A673 (cell line): ENCODE measurements around the gene RPL4. TPM values are rescaled to one million over a fixed set of nuclear protein-coding genes. Genes with fewer than 3 reads are reported as not detected.
A peak's percentile ranks its signal among the peaks of the same experiment; 100 is the strongest.
"Not testable (repeated sequence)": the region's sequence is repeated elsewhere in the genome, so short reads cannot be mapped to it uniquely, and the experiment has no call there.

Experiments
- BruUV-seq: library from RNA; stranded (reverse); fragments of 400-500 nt; replicated peaks from 2 replicates; lab custom pipeline; 2021; lab: Mats Ljungman, UMichigan
- CTCF ChIA-PET: fragments of 300-600 bp; sonication (Branson Sonifier 250); formaldehyde crosslinking; loops from one replicate; lab custom pipeline; 2022; ENCODE audit warnings: antibody characterized with exemption; lab: Charles Lee
- POLR2A ChIA-PET: fragments of 300-600 bp; sonication (Branson Sonifier 250); formaldehyde crosslinking; loops from one replicate; lab custom pipeline; 2022; ENCODE audit warnings: antibody characterized with exemption; ENCODE audit not compliant: low non-redundant PET; lab: Charles Lee
- DNase-seq: peaks from one replicate; pipeline ENCODE4 v3.0.0-alpha.2; 2015; ENCODE audit warnings: low spot score
- H3K27ac ChIP-seq: fragments of 200-600 bp; sonication (generic); 2 replicates; pipeline ENCODE4 v1.5.1; 2016; ENCODE audit warnings: mixed run types, low read depth, mild to moderate bottlenecking, mixed read lengths, antibody characterized with exemption, low read length; ENCODE audit not compliant: poor library complexity, severe bottlenecking
- H3K27me3 ChIP-seq: fragments of 200-600 bp; sonication (generic); replicated peaks from 2 replicates; pipeline ENCODE4 v1.6.1; 2017; ENCODE audit warnings: mixed run types, low read depth, mild to moderate bottlenecking, mixed read lengths, antibody characterized with exemption, low read length; ENCODE audit not compliant: insufficient read depth, poor library complexity
- H3K36me3 ChIP-seq: fragments of 200-600 bp; sonication (generic); 2 replicates; pipeline ENCODE4 v1.6.1; 2016; ENCODE audit warnings: mixed run types, mild to moderate bottlenecking, mixed read lengths, antibody characterized with exemption, low read length; ENCODE audit not compliant: insufficient read depth, poor library complexity, severe bottlenecking
- H3K4me1 ChIP-seq: fragments of 200-600 bp; sonication (generic); 2 replicates; pipeline ENCODE4 v1.6.1; 2017; ENCODE audit warnings: mixed run types, mild to moderate bottlenecking, mixed read lengths, antibody characterized with exemption, low read length; ENCODE audit not compliant: insufficient read depth, poor library complexity, severe bottlenecking
- H3K4me3 ChIP-seq: fragments of 200-600 bp; sonication (generic); 2 replicates; pipeline ENCODE4 v1.5.1; 2016; ENCODE audit warnings: low read depth, mixed run types, mild to moderate bottlenecking, mixed read lengths, low read length; ENCODE audit not compliant: poor library complexity, severe bottlenecking
- H3K9me3 ChIP-seq: fragments of 200-600 bp; sonication (generic); 2 replicates; pipeline ENCODE4 v1.6.1; 2016; ENCODE audit warnings: mixed run types, low read depth, mild to moderate bottlenecking, mixed read lengths, antibody characterized with exemption, low read length; ENCODE audit not compliant: poor library complexity, severe bottlenecking
- EZH2 ChIP-seq: fragments of 200-600 bp; sonication (generic); IDR thresholded peaks from 2 replicates; pipeline ENCODE4 v1.6.1; 2017; ENCODE audit warnings: borderline replicate concordance, low read depth, mild to moderate bottlenecking, mixed read lengths, antibody characterized with exemption, low read length; ENCODE audit not compliant: poor library complexity, severe bottlenecking
- intact Hi-C: fragments of 100-400 bp; cut with micrococcal nuclease; formaldehyde crosslinking; loops from one replicate; pipeline ENCODE4 v1.10.0; 2022; ENCODE audit not compliant: unreplicated experiment
- total RNA-seq: library from RNA; stranded (reverse); gene quantifications from 2 replicates; pipeline ENCODE4 v1.2.3, GENCODE V29; 2021
- TF ChIP-seq, protein P1 (sequence below): fragments of 300-800, 200-600 bp; sonication (generic); conservative IDR thresholded peaks from 2 replicates; pipeline ENCODE4 v1.5.1; 2017; ENCODE audit warnings: low read depth, mild to moderate bottlenecking, antibody characterized with exemption, low read length, moderate library complexity, mixed read lengths

RPL4 gene
- total RNA-seq, 1 experiment from 2014 or later: 2,830 TPM

DNA sequence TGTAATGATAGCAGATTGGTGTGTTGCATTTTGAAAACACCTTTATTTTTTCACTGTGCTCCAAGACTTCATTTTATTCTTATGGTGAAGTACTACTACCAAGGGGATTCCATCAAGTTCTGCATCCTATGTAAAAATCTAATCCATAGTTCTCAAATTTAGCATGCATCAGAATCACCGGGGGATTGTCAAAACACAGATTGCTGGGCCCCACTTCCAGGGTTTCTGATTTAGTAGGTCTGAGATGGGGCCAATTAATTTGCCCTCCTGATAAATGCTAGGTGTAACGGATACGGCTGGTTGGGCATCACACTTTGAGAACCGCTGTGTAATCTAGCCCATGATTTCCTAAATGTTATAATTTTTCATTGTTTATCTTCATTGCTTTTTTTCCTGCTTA lies 1.2 kb upstream of the RPL4 start:
- peak overlapping the region; percentile 93 for H3K27ac ChIP-seq

DNA sequence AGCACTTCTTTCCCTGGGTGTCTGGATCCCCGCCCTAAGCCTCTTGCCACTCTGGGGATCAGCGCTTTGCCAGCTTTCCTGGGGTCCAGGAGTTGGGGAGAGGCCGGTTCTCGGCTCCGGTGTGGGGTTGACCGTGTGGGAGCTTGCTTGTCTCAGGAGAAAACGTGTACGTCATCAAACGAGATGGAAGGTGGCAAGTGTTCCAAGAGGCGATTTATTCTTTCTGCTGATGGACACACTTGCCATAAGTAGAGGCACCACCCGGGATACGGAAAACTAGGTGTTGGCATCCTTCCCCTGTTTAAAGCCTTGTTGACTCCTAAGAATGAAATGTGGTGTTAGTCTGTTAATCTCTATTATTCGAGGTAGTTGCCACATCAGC lies 766 bp upstream of the RPL4 start:
- peaks cover 10% of the 10 kb centered on the region for H3K4me1 ChIP-seq
- H3K9me3 ChIP-seq: no peaks in the 10 kb centered on the region
- peak overlapping the region; percentile 93 for H3K27ac ChIP-seq
- no peaks in the 10 kb centered on the region for H3K27me3 ChIP-seq
- POLR2A ChIA-PET: interaction anchor here (0.6 kb wide), 1 partner anchor 66 kb away, joined by 3 read pairs; no protein-coding TSS in a partner anchor
- peaks cover 43% of the 10 kb centered on the region for H3K36me3 ChIP-seq
- DNase-seq: no peak
- BruUV-seq: TSS peak; percentile 82
- H3K4me3 ChIP-seq: peak overlapping the region; percentile 72
- intact Hi-C loops: no loop called here
- CTCF ChIA-PET: no interaction called here
- TF ChIP-seq, protein P1, sequence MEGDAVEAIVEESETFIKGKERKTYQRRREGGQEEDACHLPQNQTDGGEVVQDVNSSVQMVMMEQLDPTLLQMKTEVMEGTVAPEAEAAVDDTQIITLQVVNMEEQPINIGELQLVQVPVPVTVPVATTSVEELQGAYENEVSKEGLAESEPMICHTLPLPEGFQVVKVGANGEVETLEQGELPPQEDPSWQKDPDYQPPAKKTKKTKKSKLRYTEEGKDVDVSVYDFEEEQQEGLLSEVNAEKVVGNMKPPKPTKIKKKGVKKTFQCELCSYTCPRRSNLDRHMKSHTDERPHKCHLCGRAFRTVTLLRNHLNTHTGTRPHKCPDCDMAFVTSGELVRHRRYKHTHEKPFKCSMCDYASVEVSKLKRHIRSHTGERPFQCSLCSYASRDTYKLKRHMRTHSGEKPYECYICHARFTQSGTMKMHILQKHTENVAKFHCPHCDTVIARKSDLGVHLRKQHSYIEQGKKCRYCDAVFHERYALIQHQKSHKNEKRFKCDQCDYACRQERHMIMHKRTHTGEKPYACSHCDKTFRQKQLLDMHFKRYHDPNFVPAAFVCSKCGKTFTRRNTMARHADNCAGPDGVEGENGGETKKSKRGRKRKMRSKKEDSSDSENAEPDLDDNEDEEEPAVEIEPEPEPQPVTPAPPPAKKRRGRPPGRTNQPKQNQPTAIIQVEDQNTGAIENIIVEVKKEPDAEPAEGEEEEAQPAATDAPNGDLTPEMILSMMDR: no peak
- no peak for TF ChIP-seq EZH2

More for the DNA sequence above, 1.2 kb upstream of the RPL4 start:
- BruUV-seq: no TSS peak
- TF ChIP-seq, protein P1: no peak
- TF ChIP-seq EZH2: no peak
- CTCF ChIA-PET: no interaction called here
- intact Hi-C loops: no loop called here
- Histone ChIP-seq H3K27me3 (no peaks in the 10 kb centered on the region), H3K9me3 (no peaks in the 10 kb centered on the region), H3K36me3 (peaks cover 39% of the 10 kb centered on the region), H3K4me1 (peaks cover 10% of the 10 kb centered on the region), H3K4me3 (peak overlapping the region; percentile 72)
- POLR2A ChIA-PET: no interaction called here
- no peak for DNase-seq

DNA sequence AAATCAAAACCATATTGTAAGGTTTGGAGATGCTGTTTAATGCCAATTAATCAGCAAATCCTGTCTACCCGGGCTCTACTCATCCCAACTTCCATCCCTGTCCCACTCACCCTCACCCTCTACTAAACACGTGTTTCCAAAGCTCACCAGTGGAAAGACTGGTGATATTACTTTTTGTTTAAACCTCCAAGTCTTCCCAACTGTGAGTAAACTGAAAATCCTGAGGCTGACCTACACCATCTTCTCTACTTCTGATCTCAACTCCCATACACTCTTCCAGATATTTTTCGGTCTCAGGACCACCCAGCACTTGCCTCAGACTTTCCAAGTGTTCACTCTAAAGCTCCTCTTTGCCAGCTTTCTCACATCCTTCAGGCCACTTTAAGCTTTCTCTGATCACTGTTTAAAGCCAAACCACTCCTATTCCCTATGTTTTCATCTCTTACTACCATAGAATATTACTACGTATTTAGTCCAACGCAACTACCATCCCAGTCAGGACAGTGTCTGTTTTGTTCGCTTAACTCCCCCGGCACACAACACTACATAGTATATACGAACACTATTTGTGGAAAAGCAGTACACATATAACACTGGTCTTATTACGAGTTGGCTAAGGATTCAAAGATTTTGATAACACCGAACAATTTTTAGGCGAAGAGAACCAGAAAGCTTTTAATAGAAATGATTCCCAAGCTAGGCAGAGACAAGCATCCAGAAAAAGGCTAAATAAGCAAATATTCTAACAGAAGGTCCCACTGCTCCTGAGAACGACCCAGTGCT lies 684 bp downstream of the RPL4 start:
- Histone ChIP-seq H3K27ac (peak overlapping the region; percentile 93), H3K27me3 (no peaks in the 10 kb centered on the region), H3K4me3 (peak overlapping the region; percentile 72), H3K36me3 (peaks cover 52% of the 10 kb centered on the region), H3K4me1 (peaks cover 10% of the 10 kb centered on the region), H3K9me3 (no peaks in the 10 kb centered on the region)
- no peak for TF ChIP-seq EZH2
- intact Hi-C loops: no loop called here
- DNase-seq: no peak
- TSS peak; percentile 62 for BruUV-seq
- ChIA-PET POLR2A (no interaction called here), CTCF (interaction anchor here (0.5 kb wide), 1 partner anchor 63 kb away, joined by 4 read pairs; no protein-coding TSS in a partner anchor)

DNA sequence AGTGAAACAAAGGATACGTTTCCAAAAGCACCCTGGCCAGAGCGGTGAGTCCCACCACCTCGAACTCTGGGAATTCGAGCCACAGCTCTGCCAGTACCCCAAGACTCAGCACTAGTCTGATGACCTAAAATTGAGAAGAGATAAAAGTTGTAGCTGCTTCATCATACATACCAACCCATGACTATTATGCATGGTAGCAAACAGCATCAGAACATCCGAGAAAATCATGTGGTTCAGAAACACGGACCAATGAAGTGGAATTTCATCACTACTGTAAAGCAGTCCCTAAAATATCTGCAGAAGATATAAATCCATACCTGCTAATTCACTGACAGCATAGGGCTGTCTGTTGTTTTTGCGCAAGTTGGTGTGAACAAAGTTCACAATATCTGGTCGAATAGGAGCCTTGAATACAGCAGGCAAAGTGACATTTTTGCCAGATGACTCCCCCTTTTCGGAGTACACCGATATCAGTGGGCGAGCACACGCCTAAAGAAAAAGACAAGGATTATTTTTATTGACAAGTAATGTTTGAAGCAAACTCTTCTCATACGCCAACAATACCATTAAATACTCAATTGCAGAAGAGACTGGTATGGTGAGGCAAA lies 1.5 kb downstream of the RPL4 start:
- H3K9me3 ChIP-seq, H3K27me3 ChIP-seq, DNase-seq, CTCF ChIA-PET, POLR2A ChIA-PET, intact Hi-C loops, BruUV-seq: not testable (repeated sequence)
- peak overlapping the region; percentile 93 for H3K27ac ChIP-seq
- H3K4me1 ChIP-seq: peaks cover 12% of the 10 kb centered on the region
- H3K36me3 ChIP-seq: peaks cover 57% of the 10 kb centered on the region
- peak overlapping the region; percentile 72 for H3K4me3 ChIP-seq
